Stimulated activated CD4-positive, alpha-beta T cell treated with anti-CD3 and anti-CD28 coated beads, Interleukin-15, amount 100 ng/mL, for 48 hours (primary cell): ENCODE results near the gene NAPG.
"Not testable (repeated sequence)": the region's sequence is repeated elsewhere in the genome, so short reads cannot be mapped to it uniquely, and the experiment has no call there.

ENCODE experiments used
- DNase-seq, 2 donors: peaks; one replicate each; pipeline ENCODE4 v3.0.0-alpha.2; 2020; ENCODE audit warnings: low read depth in 2 of 2

The NAPG gene

GRCh38 chr18:10546557-10547300 is 20.9 kb downstream of the NAPG start:
- no peak for DNase-seq

- no peak for DNase-seq
Observed at GRCh38 chr18:10552226-10552625, 26.4 kb downstream of the NAPG start.

DNA sequence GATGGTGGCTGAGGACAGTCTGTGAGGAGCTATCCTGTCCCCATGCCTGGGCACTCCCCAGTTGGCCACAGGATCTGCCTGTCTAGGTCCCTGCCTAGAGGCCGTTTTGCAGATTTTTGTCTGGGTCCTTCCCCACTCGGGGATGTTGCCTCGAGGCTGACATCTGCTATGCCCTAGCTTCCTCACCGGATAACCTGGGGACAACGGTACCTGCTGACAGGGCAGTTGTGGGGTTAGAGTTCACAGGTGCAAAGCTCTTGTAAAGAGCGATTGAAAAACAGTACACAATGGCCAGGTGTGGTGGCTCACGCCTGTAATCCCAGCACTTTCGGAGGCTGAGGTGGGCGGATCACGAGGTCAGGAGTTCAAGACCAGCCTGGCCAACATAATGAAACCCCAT is 30.4 kb downstream of the NAPG start:
- not testable (repeated sequence) for DNase-seq

- DNase-seq: no peak
Observed at GRCh38 chr18:10557085-10557677, 31.4 kb downstream of the NAPG start.

- DNase-seq: no peak
Observed at GRCh38 chr18:10558243-10558966, 32.6 kb downstream of the NAPG start.

DNA sequence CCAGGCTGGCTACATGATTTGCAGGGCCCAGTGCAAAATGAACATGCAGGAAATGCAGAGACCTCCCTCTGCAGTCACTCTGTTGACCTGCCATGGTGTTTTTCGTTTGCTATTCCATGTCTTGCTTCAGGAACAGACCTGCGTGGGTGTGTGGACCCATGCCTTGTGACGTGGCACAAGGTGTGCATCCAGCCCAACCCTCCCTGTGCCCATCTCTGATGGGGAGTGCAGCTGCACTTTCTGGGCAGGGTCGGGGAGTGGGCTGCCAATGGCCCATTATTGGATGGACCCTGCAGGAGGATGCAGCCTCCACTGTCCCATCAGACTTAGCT is 33.1 kb downstream of the NAPG start:
- DNase-seq: no peak

GRCh38 chr18:10559553-10560451 is 34.0 kb downstream of the NAPG start:
- no peak for DNase-seq

DNA sequence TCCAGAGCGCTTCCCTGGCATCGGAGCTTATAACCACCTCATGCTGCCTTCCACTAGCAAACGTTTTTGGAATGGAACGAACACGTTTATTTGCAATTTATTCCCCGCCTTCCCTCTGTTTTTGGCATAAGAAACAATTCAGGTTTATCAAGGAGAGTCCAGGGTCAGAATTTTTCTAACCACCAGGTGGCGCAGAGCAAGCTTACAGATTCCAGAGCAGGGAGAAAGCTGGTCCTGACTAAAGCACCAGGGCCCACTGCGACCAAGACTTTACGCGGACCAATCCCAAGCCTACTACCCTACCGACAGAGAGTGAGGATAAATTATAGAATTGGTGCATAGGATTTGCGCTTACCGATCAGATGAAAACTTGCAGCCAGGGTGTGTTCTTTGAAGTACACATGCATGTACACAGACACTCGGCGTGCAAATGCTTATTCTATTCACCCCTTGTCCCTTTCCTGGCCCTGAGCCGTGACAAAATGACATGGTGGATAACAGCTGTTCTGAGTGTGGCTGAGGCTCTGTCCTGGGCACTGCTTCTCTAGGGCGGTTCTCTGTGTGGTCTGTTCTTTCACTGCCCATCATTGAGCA is 34.7 kb downstream of the NAPG start:
- DNase-seq: peak in 1 of 2 donors; percentile 49

DNA sequence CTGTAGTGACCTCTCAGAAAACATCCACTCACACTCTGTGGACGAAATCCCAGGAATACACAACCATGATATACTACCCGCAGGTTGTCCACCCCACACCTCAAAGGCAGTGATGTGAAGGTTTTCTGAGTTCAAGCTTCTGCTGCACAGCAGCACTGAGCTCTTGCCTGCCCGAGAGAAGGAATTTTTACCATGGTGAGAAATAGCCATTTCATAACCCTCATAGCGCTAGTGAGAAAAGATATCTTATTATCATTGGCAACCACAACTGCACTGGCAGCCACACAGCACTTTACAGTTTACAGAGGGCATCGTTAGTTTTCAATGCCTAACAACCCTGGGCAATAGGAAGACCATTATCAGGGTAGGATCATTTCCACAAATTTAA is 36.9 kb downstream of the NAPG start:
- DNase-seq: no peak

DNA sequence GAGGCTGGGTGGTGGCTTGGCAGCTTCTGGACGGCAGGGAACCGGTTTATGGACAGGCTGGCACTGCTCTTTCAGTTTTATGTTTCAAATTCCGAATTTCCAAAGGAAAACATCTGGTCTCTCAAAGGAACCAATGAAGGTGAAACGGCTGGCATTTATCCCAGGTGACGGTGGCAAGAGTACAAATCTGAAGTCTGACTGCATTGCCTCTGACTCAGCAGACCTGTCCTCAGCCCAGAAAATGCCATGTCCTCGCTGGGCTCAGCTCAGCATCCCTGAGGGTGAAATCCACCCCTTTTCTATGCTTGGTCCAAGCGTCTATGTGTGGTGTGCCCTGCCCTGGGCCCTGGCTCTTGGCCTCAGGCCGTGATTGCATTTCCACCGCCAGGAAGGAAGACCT is 38.1 kb downstream of the NAPG start:
- no peak for DNase-seq

- no peak for DNase-seq
Observed at GRCh38 chr18:10564975-10565773, 39.3 kb downstream of the NAPG start.

- no peak for DNase-seq
Observed at GRCh38 chr18:10565835-10566234, 40.0 kb downstream of the NAPG start.

DNA sequence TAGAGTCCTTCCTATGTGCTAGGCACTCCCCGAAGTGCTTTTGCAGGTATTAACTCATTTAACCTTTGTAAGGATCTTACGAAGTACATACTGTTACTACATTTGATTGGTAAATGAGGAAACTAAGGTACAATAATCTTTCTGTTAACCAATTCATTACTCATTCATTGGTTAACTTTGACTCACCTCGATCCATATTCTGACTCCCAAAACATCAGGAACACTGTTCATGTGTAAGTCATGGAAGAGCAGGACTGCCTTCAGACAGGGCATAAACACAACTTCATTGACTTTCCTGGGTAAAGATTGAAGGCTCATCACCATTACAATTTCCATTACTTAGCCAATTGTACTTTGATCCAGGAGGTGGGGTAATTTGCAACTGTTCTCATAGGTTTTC is 40.6 kb downstream of the NAPG start:
- DNase-seq: no peak

- DNase-seq: not testable (repeated sequence)
Observed at GRCh38 chr18:10569941-10570340, 44.1 kb downstream of the NAPG start.

- no peak for DNase-seq
Observed at GRCh38 chr18:10570622-10571021, 44.8 kb downstream of the NAPG start.

DNA sequence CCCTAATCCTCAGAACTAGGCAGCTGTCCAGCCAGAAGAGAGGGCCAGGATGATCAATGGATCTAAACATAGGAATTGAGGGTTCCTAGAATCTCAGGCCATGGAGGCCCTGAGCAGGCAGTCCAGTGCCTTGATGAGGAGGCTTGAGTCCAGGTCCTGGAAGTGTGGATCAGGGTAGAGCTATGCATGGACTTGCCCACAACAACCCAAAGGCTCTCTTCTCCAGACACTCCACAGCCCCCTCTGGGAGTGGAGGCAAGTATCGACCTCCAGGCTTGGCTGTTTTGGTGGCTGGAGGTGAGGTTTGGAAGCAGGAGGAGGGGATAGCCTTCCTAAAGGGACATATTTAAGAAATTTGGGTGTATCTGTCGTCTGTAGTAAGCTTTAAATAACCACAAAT is 45.7 kb downstream of the NAPG start:
- no peak for DNase-seq

DNA sequence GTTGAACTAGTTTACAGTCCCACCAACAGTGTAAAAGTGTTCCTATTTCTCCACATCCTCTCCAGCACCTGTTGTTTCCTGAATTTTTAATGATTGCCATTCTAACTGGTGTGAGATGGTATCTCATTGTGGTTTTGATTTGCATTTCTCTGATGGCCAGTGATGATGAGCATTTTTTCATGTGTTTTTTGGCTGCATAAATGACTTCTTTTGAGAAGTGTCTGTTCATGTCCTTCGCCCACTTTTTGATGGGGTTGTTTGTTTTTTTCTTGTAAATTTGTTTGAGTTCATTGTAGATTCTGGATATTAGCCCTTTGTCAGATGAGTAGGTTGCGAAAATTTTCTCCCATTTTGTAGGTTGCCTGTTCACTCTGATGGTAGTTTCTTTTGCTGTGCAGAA is 47.4 kb downstream of the NAPG start:
- not testable (repeated sequence) for DNase-seq

DNA sequence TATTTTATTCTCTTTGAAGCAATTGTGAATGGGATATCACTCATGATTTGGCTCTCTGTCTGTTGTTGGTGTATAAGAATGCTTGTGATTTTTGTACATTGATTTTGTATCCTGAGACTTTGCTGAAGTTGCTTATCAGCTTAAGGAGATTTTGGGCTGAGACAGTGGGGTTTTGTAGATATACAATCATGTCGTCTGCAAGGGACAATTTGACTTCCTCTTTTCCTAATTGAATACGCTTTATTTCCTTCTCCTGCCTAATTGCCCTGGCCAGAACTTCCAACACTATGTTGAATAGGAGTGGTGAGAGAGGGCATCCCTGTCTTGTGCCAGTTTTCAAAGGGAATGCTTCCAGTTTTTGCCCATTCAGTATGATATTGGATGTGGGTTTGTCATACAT is 48.6 kb downstream of the NAPG start:
- DNase-seq: not testable (repeated sequence)

DNA sequence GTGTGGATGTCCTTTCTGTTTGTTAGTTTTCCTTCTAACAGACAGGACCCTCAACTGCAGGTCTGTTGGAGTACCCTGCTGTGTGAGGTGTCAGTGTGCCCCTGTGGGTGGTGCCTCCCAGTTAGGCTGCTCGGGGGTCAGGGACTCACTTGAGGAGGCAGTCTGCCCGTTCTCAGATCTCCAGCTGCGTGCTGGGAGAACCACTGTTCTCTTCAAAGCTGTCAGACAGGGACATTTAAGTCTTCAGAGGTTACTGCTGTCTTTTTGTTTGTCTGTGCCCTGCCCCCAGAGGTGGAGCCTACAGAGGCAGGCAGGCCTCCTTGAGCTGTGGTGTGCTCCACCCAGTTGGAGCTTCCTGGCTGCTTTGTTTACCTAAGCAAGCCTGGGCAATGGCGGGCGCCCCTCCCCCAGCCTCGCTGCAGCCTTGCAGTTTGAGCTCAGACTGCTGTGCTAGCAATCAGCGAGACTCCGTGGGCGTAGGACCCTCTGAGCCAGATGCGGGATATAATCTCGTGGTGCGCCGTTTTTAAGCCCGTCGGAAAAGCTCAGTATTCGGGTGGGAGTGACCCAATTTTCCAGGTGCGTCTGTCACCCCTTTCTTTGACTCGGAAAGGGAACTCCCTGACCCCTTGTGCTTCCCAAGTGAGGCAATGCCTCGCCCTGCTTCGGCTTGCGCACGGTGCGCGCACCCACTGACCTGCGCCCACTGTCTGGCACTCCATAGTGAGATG is 52.2 kb downstream of the NAPG start:
- DNase-seq: not testable (repeated sequence)

- DNase-seq: not testable (repeated sequence)
Observed at GRCh38 chr18:10578573-10578899, 52.7 kb downstream of the NAPG start.
